Measurements from ENCODE around the gene AFF3.

GRCh38 chr2:99674090-99674489 is 468.3 kb downstream of the AFF3 start:
- TF ChIP-seq POLR2A (IDR thresholded peaks at IDR 0.05) (no peak), CTCF (IDR thresholded peaks at IDR 0.05) (no peak)

Measured in lower leg skin (tissue), 3 donors.